ENCODE data around the gene WTIP.

GRCh38 chr19:34475975-34476594, 5.5 kb upstream of the WTIP start:
- TF ChIP-seq, protein P1, sequence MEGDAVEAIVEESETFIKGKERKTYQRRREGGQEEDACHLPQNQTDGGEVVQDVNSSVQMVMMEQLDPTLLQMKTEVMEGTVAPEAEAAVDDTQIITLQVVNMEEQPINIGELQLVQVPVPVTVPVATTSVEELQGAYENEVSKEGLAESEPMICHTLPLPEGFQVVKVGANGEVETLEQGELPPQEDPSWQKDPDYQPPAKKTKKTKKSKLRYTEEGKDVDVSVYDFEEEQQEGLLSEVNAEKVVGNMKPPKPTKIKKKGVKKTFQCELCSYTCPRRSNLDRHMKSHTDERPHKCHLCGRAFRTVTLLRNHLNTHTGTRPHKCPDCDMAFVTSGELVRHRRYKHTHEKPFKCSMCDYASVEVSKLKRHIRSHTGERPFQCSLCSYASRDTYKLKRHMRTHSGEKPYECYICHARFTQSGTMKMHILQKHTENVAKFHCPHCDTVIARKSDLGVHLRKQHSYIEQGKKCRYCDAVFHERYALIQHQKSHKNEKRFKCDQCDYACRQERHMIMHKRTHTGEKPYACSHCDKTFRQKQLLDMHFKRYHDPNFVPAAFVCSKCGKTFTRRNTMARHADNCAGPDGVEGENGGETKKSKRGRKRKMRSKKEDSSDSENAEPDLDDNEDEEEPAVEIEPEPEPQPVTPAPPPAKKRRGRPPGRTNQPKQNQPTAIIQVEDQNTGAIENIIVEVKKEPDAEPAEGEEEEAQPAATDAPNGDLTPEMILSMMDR (IDR thresholded peaks at IDR 0.05; ENCODE audit: insufficient read depth, low read length, poor library complexity, severe bottlenecking), result no peak
- TF ChIP-seq EZH2phosphoT487 (conservative IDR thresholded peaks at IDR 0.05; ENCODE audit: low read length), result no peak

Measured in SU-DHL-6 (cell line).